Measurements from ENCODE around the gene EXOC3. TPM values are rescaled to one million over a fixed set of nuclear protein-coding genes. Genes with fewer than 3 reads are reported as not detected.

The EXOC3 gene
- total RNA-seq, 1 donor from 2014 or later, result 64.6 TPM

DNA sequence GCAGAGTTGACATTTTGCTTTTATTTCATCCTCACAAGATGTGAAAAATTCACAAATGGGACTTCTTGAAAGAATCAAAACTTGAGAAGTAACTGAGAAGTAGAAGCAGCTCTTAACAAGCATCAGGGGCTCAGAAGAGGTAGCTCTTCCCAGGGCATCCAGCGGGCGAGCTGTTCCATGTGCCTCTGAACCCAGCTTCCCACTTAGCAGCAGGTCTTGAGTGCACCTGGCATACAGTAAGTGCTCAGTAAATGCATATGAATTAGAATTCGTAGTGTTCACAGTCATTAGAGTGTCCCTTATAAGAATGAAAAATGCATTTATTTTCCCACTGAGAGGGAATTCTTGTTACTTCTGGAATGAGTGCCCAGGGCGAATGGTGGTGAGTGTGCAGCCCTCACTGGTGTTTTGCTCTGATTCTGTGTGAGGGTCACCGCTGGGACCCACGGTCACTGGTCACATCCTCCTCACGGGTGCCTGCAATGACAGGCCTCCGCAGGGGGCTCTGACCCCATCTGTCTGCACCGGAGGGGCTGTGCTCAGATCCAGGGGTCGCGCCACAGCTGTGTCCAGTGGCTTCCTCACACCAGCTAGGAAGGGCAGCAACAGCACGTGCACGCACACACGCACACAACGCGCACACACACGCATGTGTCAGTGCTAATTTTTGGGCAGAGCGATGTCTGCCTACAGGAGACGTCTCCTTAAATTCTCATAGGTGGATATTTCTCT, 26.9 kb downstream of the EXOC3 start:
- no peaks in the 10 kb centered on the region for H3K27me3 Mint-ChIP-seq
- no peak for DNase-seq (ENCODE audit: extremely low spot score, unreplicated experiment)
- no peaks in the 10 kb centered on the region for H3K9me3 Mint-ChIP-seq
- H3K4me3 Mint-ChIP-seq, result peak overlapping the region; percentile 22
- no peak overlapping the region for H3K27ac Mint-ChIP-seq
- no peaks in the 10 kb centered on the region for H3K36me3 Mint-ChIP-seq
- TF ChIP-seq, protein P1, sequence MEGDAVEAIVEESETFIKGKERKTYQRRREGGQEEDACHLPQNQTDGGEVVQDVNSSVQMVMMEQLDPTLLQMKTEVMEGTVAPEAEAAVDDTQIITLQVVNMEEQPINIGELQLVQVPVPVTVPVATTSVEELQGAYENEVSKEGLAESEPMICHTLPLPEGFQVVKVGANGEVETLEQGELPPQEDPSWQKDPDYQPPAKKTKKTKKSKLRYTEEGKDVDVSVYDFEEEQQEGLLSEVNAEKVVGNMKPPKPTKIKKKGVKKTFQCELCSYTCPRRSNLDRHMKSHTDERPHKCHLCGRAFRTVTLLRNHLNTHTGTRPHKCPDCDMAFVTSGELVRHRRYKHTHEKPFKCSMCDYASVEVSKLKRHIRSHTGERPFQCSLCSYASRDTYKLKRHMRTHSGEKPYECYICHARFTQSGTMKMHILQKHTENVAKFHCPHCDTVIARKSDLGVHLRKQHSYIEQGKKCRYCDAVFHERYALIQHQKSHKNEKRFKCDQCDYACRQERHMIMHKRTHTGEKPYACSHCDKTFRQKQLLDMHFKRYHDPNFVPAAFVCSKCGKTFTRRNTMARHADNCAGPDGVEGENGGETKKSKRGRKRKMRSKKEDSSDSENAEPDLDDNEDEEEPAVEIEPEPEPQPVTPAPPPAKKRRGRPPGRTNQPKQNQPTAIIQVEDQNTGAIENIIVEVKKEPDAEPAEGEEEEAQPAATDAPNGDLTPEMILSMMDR (conservative IDR thresholded peaks at IDR 0.05), result no peak
- H3K4me1 Mint-ChIP-seq (ENCODE audit: unreplicated experiment), result peaks cover 7% of the 10 kb centered on the region

DNA sequence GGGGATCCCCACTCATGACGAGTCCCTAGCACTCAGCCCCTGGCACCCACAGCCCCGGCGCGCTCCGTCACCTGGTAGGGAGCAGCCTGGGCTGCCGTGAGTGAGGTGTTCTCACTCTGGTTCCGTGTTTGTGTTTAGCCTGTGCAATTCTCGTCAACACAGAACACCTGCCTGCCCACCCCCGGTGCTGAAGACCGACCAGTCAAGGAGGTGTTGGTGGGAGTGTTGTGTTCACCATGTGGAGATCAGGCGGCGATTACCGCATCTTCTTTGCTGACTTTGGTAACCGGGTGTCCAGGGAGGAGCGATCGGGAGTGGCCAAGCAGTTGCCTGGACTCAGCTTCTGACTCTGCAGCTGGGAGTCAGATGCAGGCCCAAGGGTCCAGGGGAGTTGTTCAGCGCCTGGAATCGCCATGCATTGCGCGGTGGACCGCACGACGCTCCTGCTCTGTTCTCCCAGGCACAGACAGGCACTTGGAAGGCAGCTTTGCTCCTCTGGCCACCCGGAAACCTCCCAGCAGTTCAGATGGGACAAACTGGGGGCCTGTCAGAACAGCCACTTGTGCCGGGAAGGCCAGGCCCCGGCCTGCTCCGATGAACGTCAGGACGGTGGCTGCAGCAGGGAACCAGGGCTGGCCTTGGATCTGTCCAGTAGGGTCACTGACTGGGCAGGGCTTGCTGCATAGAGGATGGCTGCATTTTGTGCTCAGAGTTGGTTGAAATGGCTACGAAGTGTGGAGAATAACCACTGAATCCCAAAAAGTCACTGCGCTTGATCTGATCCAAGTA, 28.2 kb downstream of the EXOC3 start:
- Mint-ChIP-seq H3K9me3 (no peaks in the 10 kb centered on the region), H3K36me3 (no peaks in the 10 kb centered on the region), H3K4me3 (peak overlapping the region; percentile 78), H3K4me1 (ENCODE audit: unreplicated experiment) (peaks cover 7% of the 10 kb centered on the region), H3K27ac (peak overlapping the region; percentile 73), H3K27me3 (no peaks in the 10 kb centered on the region)
- no peak for DNase-seq (ENCODE audit: extremely low spot score, unreplicated experiment)
- TF ChIP-seq, protein P1 (conservative IDR thresholded peaks at IDR 0.05), result no peak

DNA sequence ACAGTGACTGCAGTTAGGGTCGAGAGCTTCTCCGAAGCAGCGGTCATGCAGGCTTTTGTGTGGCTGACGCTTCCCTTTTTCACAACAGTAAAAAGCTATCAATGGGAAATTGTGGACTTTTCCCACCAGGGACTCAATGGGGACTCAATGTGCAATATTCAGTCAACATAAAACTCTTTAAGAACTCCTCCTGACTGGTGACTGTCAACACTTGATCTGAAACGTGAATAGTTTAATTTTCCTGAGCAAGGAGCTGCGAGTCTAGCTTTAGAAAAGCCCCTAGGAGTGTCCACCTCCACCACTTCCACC, 28.7 kb downstream of the EXOC3 start:
- H3K27me3 Mint-ChIP-seq, result no peaks in the 10 kb centered on the region
- H3K9me3 Mint-ChIP-seq, result no peaks in the 10 kb centered on the region
- peaks cover 7% of the 10 kb centered on the region for H3K4me1 Mint-ChIP-seq (ENCODE audit: unreplicated experiment)
- TF ChIP-seq, protein P1 (conservative IDR thresholded peaks at IDR 0.05), result no peak
- H3K27ac Mint-ChIP-seq, result peak overlapping the region; percentile 73
- H3K4me3 Mint-ChIP-seq, result peak overlapping the region; percentile 78
- no peaks in the 10 kb centered on the region for H3K36me3 Mint-ChIP-seq
- DNase-seq (ENCODE audit: extremely low spot score, unreplicated experiment), result no peak

DNA sequence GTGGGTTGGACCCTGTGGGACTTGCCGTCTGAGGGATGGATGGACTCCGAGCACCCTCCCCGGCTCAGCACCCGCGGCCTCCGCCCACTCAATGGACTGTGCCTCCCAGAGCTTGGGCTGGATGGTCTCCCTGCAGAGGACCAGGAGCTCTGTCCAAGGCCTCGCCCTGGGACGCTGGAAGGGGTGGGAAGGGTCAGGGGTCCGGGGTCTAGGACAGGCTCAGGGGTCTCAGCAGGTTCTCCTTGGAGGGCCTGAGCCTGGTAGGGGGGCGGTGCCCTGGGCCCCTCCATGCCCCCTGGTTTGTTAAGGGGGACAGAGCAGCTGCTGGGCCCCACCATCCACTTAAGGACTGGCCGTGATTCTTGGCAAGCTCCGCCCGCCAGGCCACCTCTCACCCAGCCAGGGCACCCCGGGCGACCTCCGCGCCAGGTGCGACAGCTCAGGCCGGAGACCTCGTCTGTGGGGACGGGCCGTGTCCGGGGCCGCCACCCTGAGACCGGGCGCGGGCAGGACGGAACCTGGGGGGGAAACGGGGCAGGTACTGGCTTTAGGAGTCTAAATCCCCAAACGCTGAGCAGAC, 29.2 kb downstream of the EXOC3 start:
- Mint-ChIP-seq H3K4me3 (peak overlapping the region; percentile 78), H3K27ac (peak overlapping the region; percentile 73), H3K9me3 (no peaks in the 10 kb centered on the region), H3K27me3 (no peaks in the 10 kb centered on the region), H3K4me1 (ENCODE audit: unreplicated experiment) (peaks cover 7% of the 10 kb centered on the region), H3K36me3 (no peaks in the 10 kb centered on the region)
- no peak for DNase-seq (ENCODE audit: extremely low spot score, unreplicated experiment)
- TF ChIP-seq, protein P1 (conservative IDR thresholded peaks at IDR 0.05), result no peak

DNA sequence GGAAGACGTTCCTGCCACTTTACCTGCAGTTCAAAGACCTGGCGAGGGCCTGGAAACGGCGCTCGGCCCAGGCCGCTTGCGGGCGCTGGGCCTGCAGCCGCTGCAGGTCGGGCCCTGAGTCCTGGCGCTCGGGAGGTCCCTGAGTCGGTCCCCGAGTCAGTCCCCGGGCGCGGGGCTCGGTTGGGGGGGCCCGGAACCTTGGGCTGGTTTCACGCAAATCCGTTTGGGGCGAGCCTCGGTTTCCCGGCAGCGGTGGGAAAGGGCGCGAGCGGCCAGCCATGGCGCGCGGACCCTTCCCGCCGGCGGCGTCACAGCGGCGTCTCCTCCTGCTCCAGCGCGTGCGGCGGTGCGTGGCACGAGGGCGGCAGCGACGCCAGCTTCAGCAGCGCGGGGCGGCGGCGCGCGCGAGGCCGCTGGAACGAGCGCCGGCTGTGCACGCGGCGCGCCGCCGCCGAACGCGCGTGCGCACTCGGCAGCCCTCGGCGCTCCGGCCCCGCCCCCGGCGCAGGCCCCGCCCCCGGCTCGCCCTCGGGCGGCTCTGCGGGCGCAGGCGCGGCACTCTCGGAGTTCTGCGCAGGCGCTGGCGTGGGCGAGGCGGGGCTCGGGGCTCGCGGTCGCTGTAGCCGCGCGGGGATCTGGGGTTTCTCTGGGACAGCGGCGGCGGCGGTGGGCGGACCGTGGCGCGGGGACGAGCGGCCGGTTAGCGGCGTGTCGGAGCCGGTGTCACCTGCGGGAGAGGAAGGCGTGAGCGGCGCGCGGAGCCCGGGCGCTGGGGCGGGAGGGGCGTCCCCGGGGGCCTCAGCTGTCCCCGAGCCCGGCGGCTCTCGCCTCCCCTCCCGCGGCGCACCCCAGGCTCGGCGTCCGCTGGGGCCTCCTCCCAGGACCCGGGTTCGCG, 29.9 kb downstream of the EXOC3 start:
- TF ChIP-seq, protein P1 (conservative IDR thresholded peaks at IDR 0.05), result no peak
- Mint-ChIP-seq H3K36me3 (no peaks in the 10 kb centered on the region), H3K27ac (no peak overlapping the region)

More for the DNA sequence above, 29.9 kb downstream of the EXOC3 start:
- H3K4me1 Mint-ChIP-seq (ENCODE audit: unreplicated experiment), result peaks cover 7% of the 10 kb centered on the region
- H3K4me3 Mint-ChIP-seq, result peak overlapping the region; percentile 78
- peak; percentile 93 for DNase-seq (ENCODE audit: extremely low spot score, unreplicated experiment)
- H3K9me3 Mint-ChIP-seq, result no peaks in the 10 kb centered on the region
- no peaks in the 10 kb centered on the region for H3K27me3 Mint-ChIP-seq
